ENCODE measurements around the gene C12orf43.

The C12orf43 gene

GRCh38 chr12:121018860-121019617, 2.8 kb upstream of the C12orf43 start:
- no peak overlapping the region for H4K12ac ChIP-seq (ENCODE audit: low read depth, low read length)
- H3K27ac ChIP-seq (ENCODE audit: low read depth, low read length): no peak overlapping the region
- H2AFZ ChIP-seq (ENCODE audit: insufficient read depth, low read length, poor library complexity): no peak overlapping the region
- no peaks in the 10 kb centered on the region for H3K9me3 ChIP-seq (ENCODE audit: insufficient read depth, low read depth, low read length)
- H3K4ac ChIP-seq (ENCODE audit: low read depth, low read length): no peak overlapping the region
- no peak overlapping the region for H2BK12ac ChIP-seq (ENCODE audit: low read length)
- no peaks in the 10 kb centered on the region for H3K36me3 ChIP-seq (ENCODE audit: control insufficient read depth in 1 of 2, insufficient read depth in 2 of 2, low read length in 2 of 2)
- H2AK5ac ChIP-seq (ENCODE audit: low read length): no peak overlapping the region
- no CpG with 5 or more reads among the region's 2 CpGs for WGBS (ENCODE audit: extremely low coverage, insufficient coverage, insufficient read length)
- H3K9ac ChIP-seq (ENCODE audit: low read length): no peak overlapping the region
- peaks cover 2% of the 10 kb centered on the region for H3K79me1 ChIP-seq (ENCODE audit: low read length)
- H3K79me2 ChIP-seq (ENCODE audit: control insufficient read depth, insufficient read depth, low read length, poor library complexity): peaks cover 5% of the 10 kb centered on the region
- no peaks in the 10 kb centered on the region for H3K27me3 ChIP-seq (ENCODE audit: insufficient read depth, low read length)
- no peak overlapping the region for H2BK120ac ChIP-seq (ENCODE audit: insufficient read depth, low read length, poor library complexity)
- H4K8ac ChIP-seq (ENCODE audit: low read depth, low read length): no peak overlapping the region
- no peak for DNase-seq
- no peak overlapping the region for H4K91ac ChIP-seq (ENCODE audit: low read depth, low read length)
- H3K23ac ChIP-seq (ENCODE audit: low read length): no peak overlapping the region
- H3K18ac ChIP-seq (ENCODE audit: low read length): no peak overlapping the region
- H2BK5ac ChIP-seq (ENCODE audit: low read depth, low read length, poor library complexity): no peak overlapping the region
- H3K14ac ChIP-seq (ENCODE audit: low read length): no peak overlapping the region
- no peak overlapping the region for H3K4me2 ChIP-seq (ENCODE audit: low read length)
- H3K4me1 ChIP-seq (ENCODE audit: control insufficient read depth in 1 of 2, insufficient read depth in 2 of 2, low read length in 2 of 2): no peaks in the 10 kb centered on the region
- no peak overlapping the region for H3K4me3 ChIP-seq (ENCODE audit: low read depth, low read length)

GRCh38 chr12:121017966-121018491, 1.7 kb upstream of the C12orf43 start:
- no peak overlapping the region for H3K23ac ChIP-seq (ENCODE audit: low read length)
- no peak overlapping the region for H3K4me2 ChIP-seq (ENCODE audit: low read length)
- no peak overlapping the region for H3K4ac ChIP-seq (ENCODE audit: low read depth, low read length)
- no CpG with 5 or more reads among the region's 15 CpGs for WGBS (ENCODE audit: extremely low coverage, insufficient coverage, insufficient read length)
- H3K4me3 ChIP-seq (ENCODE audit: low read depth, low read length): no peak overlapping the region
- H3K14ac ChIP-seq (ENCODE audit: low read length): no peak overlapping the region
- no peak overlapping the region for H4K12ac ChIP-seq (ENCODE audit: low read depth, low read length)
- no peak overlapping the region for H3K9ac ChIP-seq (ENCODE audit: low read length)
- no peaks in the 10 kb centered on the region for H3K4me1 ChIP-seq (ENCODE audit: control insufficient read depth in 1 of 2, insufficient read depth in 2 of 2, low read length in 2 of 2)
- H4K91ac ChIP-seq (ENCODE audit: low read depth, low read length): no peak overlapping the region
- no peak overlapping the region for H2BK5ac ChIP-seq (ENCODE audit: low read depth, low read length, poor library complexity)
- H3K79me2 ChIP-seq (ENCODE audit: control insufficient read depth, insufficient read depth, low read length, poor library complexity): peaks cover 5% of the 10 kb centered on the region
- H3K36me3 ChIP-seq (ENCODE audit: control insufficient read depth in 1 of 2, insufficient read depth in 2 of 2, low read length in 2 of 2): peaks cover 0 to 2% of the 10 kb centered on the region in 2 experiments
- H2BK120ac ChIP-seq (ENCODE audit: insufficient read depth, low read length, poor library complexity): no peak overlapping the region
- H2BK12ac ChIP-seq (ENCODE audit: low read length): no peak overlapping the region
- H3K27ac ChIP-seq (ENCODE audit: low read depth, low read length): no peak overlapping the region
- no peak for DNase-seq
- H3K9me3 ChIP-seq (ENCODE audit: insufficient read depth, low read depth, low read length): no peaks in the 10 kb centered on the region
- H4K8ac ChIP-seq (ENCODE audit: low read depth, low read length): no peak overlapping the region
- no peak overlapping the region for H2AK5ac ChIP-seq (ENCODE audit: low read length)
- H3K79me1 ChIP-seq (ENCODE audit: low read length): peaks cover 2% of the 10 kb centered on the region
- H3K18ac ChIP-seq (ENCODE audit: low read length): no peak overlapping the region
- H2AFZ ChIP-seq (ENCODE audit: insufficient read depth, low read length, poor library complexity): no peak overlapping the region
- no peaks in the 10 kb centered on the region for H3K27me3 ChIP-seq (ENCODE audit: insufficient read depth, low read length)

- H2AK5ac ChIP-seq (ENCODE audit: low read length): no peak overlapping the region
- peaks cover 8 to 23% of the 10 kb centered on the region in 2 experiments for H3K36me3 ChIP-seq (ENCODE audit: control insufficient read depth in 1 of 2, insufficient read depth in 2 of 2, low read length in 2 of 2)
- no peaks in the 10 kb centered on the region for H3K4me1 ChIP-seq (ENCODE audit: control insufficient read depth in 1 of 2, insufficient read depth in 2 of 2, low read length in 2 of 2)
- no peak overlapping the region for H3K14ac ChIP-seq (ENCODE audit: low read length)
- no peak overlapping the region for H3K4me3 ChIP-seq (ENCODE audit: low read depth, low read length)
- peaks cover 5% of the 10 kb centered on the region for H3K79me2 ChIP-seq (ENCODE audit: control insufficient read depth, insufficient read depth, low read length, poor library complexity)
- H2AFZ ChIP-seq (ENCODE audit: insufficient read depth, low read length, poor library complexity): no peak overlapping the region
- no peak overlapping the region for H2BK12ac ChIP-seq (ENCODE audit: low read length)
- H4K91ac ChIP-seq (ENCODE audit: low read depth, low read length): no peak overlapping the region
- no peaks in the 10 kb centered on the region for H3K27me3 ChIP-seq (ENCODE audit: insufficient read depth, low read length)
- peaks cover 2% of the 10 kb centered on the region for H3K79me1 ChIP-seq (ENCODE audit: low read length)
- no peak for DNase-seq
- no CpG with 5 or more reads among the region's 3 CpGs for WGBS (ENCODE audit: extremely low coverage, insufficient coverage, insufficient read length)
- no peaks in the 10 kb centered on the region for H3K9me3 ChIP-seq (ENCODE audit: insufficient read depth, low read depth, low read length)
- H4K12ac ChIP-seq (ENCODE audit: low read depth, low read length): no peak overlapping the region
- H3K4ac ChIP-seq (ENCODE audit: low read depth, low read length): no peak overlapping the region
- no peak overlapping the region for H2BK5ac ChIP-seq (ENCODE audit: low read depth, low read length, poor library complexity)
- H3K4me2 ChIP-seq (ENCODE audit: low read length): no peak overlapping the region
- no peak overlapping the region for H3K18ac ChIP-seq (ENCODE audit: low read length)
- H3K27ac ChIP-seq (ENCODE audit: low read depth, low read length): no peak overlapping the region
- H2BK120ac ChIP-seq (ENCODE audit: insufficient read depth, low read length, poor library complexity): no peak overlapping the region
- no peak overlapping the region for H4K8ac ChIP-seq (ENCODE audit: low read depth, low read length)
- H3K23ac ChIP-seq (ENCODE audit: low read length): no peak overlapping the region
- no peak overlapping the region for H3K9ac ChIP-seq (ENCODE audit: low read length)
These were observed 2.6 kb downstream of the C12orf43 start for GRCh38 chr12:121013715-121014114.

- Histone ChIP-seq H3K14ac (ENCODE audit: low read length) (no peak overlapping the region), H2BK5ac (ENCODE audit: low read depth, low read length, poor library complexity) (no peak overlapping the region), H2AFZ (ENCODE audit: insufficient read depth, low read length, poor library complexity) (no peak overlapping the region), H3K27me3 (ENCODE audit: insufficient read depth, low read length) (no peaks in the 10 kb centered on the region), H2AK5ac (ENCODE audit: low read length) (no peak overlapping the region), H4K91ac (ENCODE audit: low read depth, low read length) (no peak overlapping the region), H3K9me3 (ENCODE audit: insufficient read depth, low read depth, low read length) (no peaks in the 10 kb centered on the region), H3K9ac (ENCODE audit: low read length) (no peak overlapping the region), H3K18ac (ENCODE audit: low read length) (no peak overlapping the region), H2BK12ac (ENCODE audit: low read length) (no peak overlapping the region), H3K4me3 (ENCODE audit: low read depth, low read length) (no peak overlapping the region), H3K79me2 (ENCODE audit: control insufficient read depth, insufficient read depth, low read length, poor library complexity) (peaks cover 5% of the 10 kb centered on the region), H2BK120ac (ENCODE audit: insufficient read depth, low read length, poor library complexity) (no peak overlapping the region), H4K12ac (ENCODE audit: low read depth, low read length) (no peak overlapping the region), H3K27ac (ENCODE audit: low read depth, low read length) (no peak overlapping the region), H3K79me1 (ENCODE audit: low read length) (peaks cover 2% of the 10 kb centered on the region), H4K8ac (ENCODE audit: low read depth, low read length) (no peak overlapping the region), H3K4ac (ENCODE audit: low read depth, low read length) (no peak overlapping the region), H3K36me3 (ENCODE audit: control insufficient read depth in 1 of 2, insufficient read depth in 2 of 2, low read length in 2 of 2) (peaks cover 11 to 29% of the 10 kb centered on the region in 2 experiments), H3K4me1 (ENCODE audit: control insufficient read depth in 1 of 2, insufficient read depth in 2 of 2, low read length in 2 of 2) (no peaks in the 10 kb centered on the region), H3K23ac (ENCODE audit: low read length) (no peak overlapping the region), H3K4me2 (ENCODE audit: low read length) (no peak overlapping the region)
- DNase-seq: no peak
- WGBS (ENCODE audit: extremely low coverage, insufficient coverage, insufficient read length): no CpG with 5 or more reads among the region's 6 CpGs
These were observed 4.5 kb downstream of the C12orf43 start for GRCh38 chr12:121011820-121012219.

All from trophoblast cell (in vitro differentiated cells and primary cell).